ENCODE results near the gene C22orf31.

The C22orf31 gene

GRCh38 chr22:29080106-29080975 lies 18.7 kb upstream of the C22orf31 start:
- no peak for DNase-seq

- peak; percentile 29 for DNase-seq
These were observed 17.7 kb upstream of the C22orf31 start for GRCh38 chr22:29079218-29079901.

- no peak for DNase-seq
These were observed 17.2 kb upstream of the C22orf31 start for GRCh38 chr22:29078869-29079207.

GRCh38 chr22:29078036-29078868 lies 16.6 kb upstream of the C22orf31 start:
- no peak for DNase-seq

GRCh38 chr22:29074276-29074772 lies 12.7 kb upstream of the C22orf31 start:
- no peak for DNase-seq

GRCh38 chr22:29073618-29074275 lies 12.1 kb upstream of the C22orf31 start:
- no peak for DNase-seq

GRCh38 chr22:29072979-29073617 lies 11.5 kb upstream of the C22orf31 start, which contains the start of gene KREMEN1:
Gene KREMEN1, plus strand, starts transcription at chr22:29073035. Its CDS starts 96 bp downstream, at chr22:29073131.
- DNase-seq = no peak

- peak; percentile 83 for DNase-seq
These were observed 10.8 kb upstream of the C22orf31 start for GRCh38 chr22:29072193-29072978.

- peak; percentile 20 for DNase-seq
These were observed 9.8 kb upstream of the C22orf31 start for GRCh38 chr22:29071261-29072045.

GRCh38 chr22:29070490-29070889 lies 8.9 kb upstream of the C22orf31 start:
- DNase-seq = no peak

GRCh38 chr22:29069463-29069862 lies 7.8 kb upstream of the C22orf31 start:
- DNase-seq = no peak

- DNase-seq = no peak
These were observed 4.0 kb upstream of the C22orf31 start for GRCh38 chr22:29065468-29066190.

GRCh38 chr22:29062286-29062821 lies 723 bp upstream of the C22orf31 start:
- no peak for DNase-seq

- no peak for DNase-seq
These were observed 700 bp downstream of the C22orf31 start for GRCh38 chr22:29060931-29061330.

- no peak for DNase-seq
These were observed 1.3 kb downstream of the C22orf31 start for GRCh38 chr22:29060251-29060869.

- no peak for DNase-seq
These were observed 5.2 kb downstream of the C22orf31 start for GRCh38 chr22:29056472-29056871.

- DNase-seq = no peak
These were observed 6.3 kb downstream of the C22orf31 start for GRCh38 chr22:29055192-29055830.

GRCh38 chr22:29054251-29054767 lies 7.3 kb downstream of the C22orf31 start:
- DNase-seq = no peak
